Endothelial cell of umbilical vein (primary cell): ENCODE data around the gene VPS25. TPM values are rescaled to one million over a fixed set of nuclear protein-coding genes. Genes with fewer than 3 reads are reported as not detected.
A peak's percentile ranks its signal among the peaks of the same experiment; 100 is the strongest.

Experiments used
- BruUV-seq: library from RNA; stranded (reverse); fragments of 400-500 nt; replicated peaks from 2 replicates; lab custom pipeline; 2021; lab: Mats Ljungman, UMichigan
- CTCF ChIA-PET: fragments of 300-600, 350-600 bp; sonication (Branson Sonifier 250); formaldehyde crosslinking; loops from one replicate; lab custom pipeline; 2021; ENCODE audit warnings: antibody characterized with exemption, inconsistent platforms; lab: Charles Lee
- POLR2A ChIA-PET: fragments of 300-600, 350-600 bp; sonication (Branson Sonifier 250); formaldehyde crosslinking; loops from one replicate; lab custom pipeline; 2021; ENCODE audit warnings: antibody characterized with exemption, inconsistent platforms; lab: Charles Lee
- DNase-seq: peaks from one replicate; pipeline ENCODE4 v3.0.0-alpha.2; 2011; ENCODE audit warnings: low read depth, low spot score
- FAIRE-seq: peaks from 2 replicates; lab custom pipeline; 2011; peaks lifted over from hg19 to GRCh38; lab: Jason Lieb, UNC
- H2AFZ ChIP-seq: 2 replicates; pipeline ENCODE4 v1.6.0; 2012; ENCODE audit warnings: low read depth, low read length, control low read depth, inconsistent platforms
- H3K27ac ChIP-seq: 2 replicates; pipeline ENCODE4 v1.5.1; 2011; ENCODE audit warnings: low read depth, mild to moderate bottlenecking, control low read depth, low read length, moderate library complexity; ENCODE audit not compliant: insufficient read depth
- H3K27me3 ChIP-seq, 2 experiments: 2 replicates each; pipeline versions ENCODE4 v1.6.0 to v1.6.1; 2011; ENCODE audit warnings: low read length in 2 of 2, mixed read lengths in 1 of 2; ENCODE audit not compliant: control insufficient read depth in 2 of 2, insufficient read depth in 2 of 2
- H3K36me3 ChIP-seq, 2 experiments: 2 replicates in 1 of 2; 3 replicates in 1 of 2; pipeline ENCODE4 v1.5.1; 2011; ENCODE audit warnings: low read length in 2 of 2, mild to moderate bottlenecking in 1 of 2, moderate library complexity in 1 of 2; ENCODE audit not compliant: control insufficient read depth in 2 of 2, insufficient read depth in 2 of 2; ENCODE audit errors: extremely low read depth in 1 of 2
- H3K4me1 ChIP-seq: 3 replicates; pipeline ENCODE4 v1.5.1; 2011; ENCODE audit warnings: mild to moderate bottlenecking, low read length; ENCODE audit not compliant: control insufficient read depth, insufficient read depth; ENCODE audit errors: extremely low read depth
- H3K4me2 ChIP-seq: 2 replicates; pipeline ENCODE4 v1.6.1; 2011; ENCODE audit warnings: low read length, control low read depth, mixed read lengths; ENCODE audit not compliant: insufficient read depth
- H3K4me3 ChIP-seq, 3 experiments: fragments of 200-600 bp in 1 of 3; sonication (generic), shearing (Covaris generic) in 1 of 3; replicated peaks in 1 of 3; 2 replicates each; pipeline ENCODE4 v1.5.1; 2011 to 2016; ENCODE audit warnings: control low read depth in 3 of 3, low read length in 3 of 3, mild to moderate bottlenecking in 2 of 3, inconsistent platforms in 1 of 3, low read depth in 1 of 3, moderate library complexity in 1 of 3; ENCODE audit not compliant: insufficient read depth in 1 of 3
- H3K79me2 ChIP-seq: 2 replicates; pipeline ENCODE4 v1.6.0; 2012; ENCODE audit warnings: low read length, inconsistent platforms; ENCODE audit not compliant: control insufficient read depth, insufficient read depth
- H3K9ac ChIP-seq: replicated peaks from 2 replicates; pipeline ENCODE3; 2011; ENCODE audit warnings: low read length, control low read depth; ENCODE audit not compliant: insufficient read depth; ENCODE audit errors: extremely low read depth
- H3K9me1 ChIP-seq: replicated peaks from 3 replicates; pipeline ENCODE4 v1.6.0; 2011; ENCODE audit warnings: mild to moderate bottlenecking, low read length; ENCODE audit not compliant: control insufficient read depth, insufficient read depth; ENCODE audit errors: extremely low read depth
- H3K9me3 ChIP-seq: replicated peaks from 2 replicates; pipeline ENCODE4 v1.5.1; 2012; ENCODE audit warnings: low read length, inconsistent platforms; ENCODE audit not compliant: control insufficient read depth, insufficient read depth
- H4K20me1 ChIP-seq: replicated peaks from 2 replicates; pipeline ENCODE3; 2011; ENCODE audit warnings: mild to moderate bottlenecking, low read length; ENCODE audit not compliant: control insufficient read depth, insufficient read depth; ENCODE audit errors: extremely low read depth
- CTCF ChIP-seq, 2 donors: IDR thresholded peaks; 1 replicate in 1 of 2; 2 replicates in 1 of 2; pipeline ENCODE4 v1.5.1; 2011; ENCODE audit warnings: low read length in 2 of 2, mild to moderate bottlenecking in 2 of 2, moderate library complexity in 2 of 2, control low read depth in 1 of 2, inconsistent platforms in 1 of 2, low read depth in 1 of 2; ENCODE audit not compliant: insufficient read depth in 1 of 2; ENCODE audit errors: extremely low read depth in 1 of 2
- EZH2 ChIP-seq: IDR thresholded peaks from 2 replicates; pipeline ENCODE4 v1.6.1; 2012; ENCODE audit warnings: borderline replicate concordance, low read depth, mild to moderate bottlenecking, moderate library complexity, low read length, inconsistent platforms; ENCODE audit not compliant: severe bottlenecking
- FOS ChIP-seq: IDR thresholded peaks from 2 replicates; pipeline ENCODE4 v1.6.1; 2011; ENCODE audit warnings: mild to moderate bottlenecking, low read length, moderate library complexity, borderline replicate concordance; ENCODE audit not compliant: insufficient read depth
- GATA2 ChIP-seq: IDR thresholded peaks from 2 replicates; pipeline ENCODE4 v1.7.0; 2011; ENCODE audit warnings: low read depth, mild to moderate bottlenecking, moderate library complexity, mixed read lengths, low read length; ENCODE audit not compliant: insufficient read length, insufficient read depth
- JUN ChIP-seq: IDR thresholded peaks from 2 replicates; pipeline ENCODE4 v1.6.1; 2011; ENCODE audit warnings: borderline replicate concordance, low read depth; ENCODE audit not compliant: insufficient read length, insufficient read depth
- MYC ChIP-seq: IDR thresholded peaks from one replicate; pipeline ENCODE4 v1.6.1; 2011; ENCODE audit warnings: mild to moderate bottlenecking, low read depth, low read length
- POLR2A ChIP-seq: IDR thresholded peaks from 2 replicates; pipeline ENCODE4 v1.6.1; 2012; ENCODE audit warnings: low read depth, mild to moderate bottlenecking, control low read depth, low read length
- POLR2AphosphoS5 ChIP-seq: IDR thresholded peaks from 2 replicates; pipeline ENCODE4 v1.6.1; 2012; ENCODE audit warnings: low read depth, mild to moderate bottlenecking, control low read depth, low read length, moderate library complexity; ENCODE audit not compliant: insufficient read depth
- dilution Hi-C: fragments of 300-500 bp; cut with MboI; formaldehyde crosslinking; loops from one replicate; pipeline ENCODE4 v1.15.0; 2019; ENCODE audit warnings: low sequenced_read_pairs; ENCODE audit not compliant: extremely low pct_ligation_motif_present
- intact Hi-C: fragments of 100-400 bp; cut with micrococcal nuclease; formaldehyde crosslinking; loops from one replicate; pipeline ENCODE4 v1.10.0; 2022
- polyA plus RNA-seq, 4 experiments: library from polyadenylated mRNA; depleted of rRNA in 3 of 4; stranded (reverse) in 3 of 4; unstranded in 1 of 4; fragments of >200 nt; gene quantifications; 2 replicates each; pipeline versions ENCODE4 v1.2.1 to v1.2.3, GENCODE V29; 2011 to 2012; ENCODE audit warnings: missing spikeins in 1 of 4
- total RNA-seq: library from RNA; stranded (reverse); gene quantifications from 2 replicates; pipeline ENCODE4 v1.2.3, GENCODE V29; 2021
- TF ChIP-seq, protein P1 (sequence below): IDR thresholded peaks from 2 replicates; pipeline ENCODE4 v1.6.1; 2011; ENCODE audit not compliant: insufficient read depth, insufficient read length

VPS25 gene
- total and polyA plus RNA-seq, 2 donors (not counting 3 experiments of a cell fraction or from before 2014, with no cell fraction given): 45.0 to 86.8 TPM

- Histone ChIP-seq H3K4me2 (peak within 1 kb of the TSS; percentile 54), H3K27me3 (peaks cover 7 to 9% of the 10 kb centered on the region in 2 experiments), H3K79me2 (no peaks in the 10 kb centered on the region), H3K9ac (no peak within 1 kb of the TSS), H3K9me1 (no peaks in the 10 kb centered on the region), H3K4me3 (peak within 1 kb of the TSS in 2 of 3 experiments; percentile 18 to 48), H3K9me3 (no peaks in the 10 kb centered on the region), H2AFZ (peak within 1 kb of the TSS; percentile 53), H3K27ac (no peak within 1 kb of the TSS), H3K4me1 (peaks cover 43% of the 10 kb centered on the region), H3K36me3 (peaks cover 0 to 8% of the 10 kb centered on the region in 2 experiments), H4K20me1 (no peaks in the 10 kb centered on the region)
- POLR2A ChIA-PET: interaction anchor here (0.5 to 0.9 kb wide), 2 partner anchors 19 to 49 kb away, joined by 3 read pairs; partner anchors contain the start of gene RAMP2
- DNase-seq: peak; percentile 23
- TF ChIP-seq EZH2: peak; percentile 63
- TF ChIP-seq POLR2AphosphoS5: peak; percentile 54
- TF ChIP-seq GATA2: no peak
- peak; percentile 55 for TF ChIP-seq POLR2A
- TF ChIP-seq JUN: no peak
- no peak for TF ChIP-seq CTCF (IDR thresholded peaks at IDR 0.05; ENCODE audit: extremely low read depth in 1 of 2, insufficient read depth in 1 of 2, low read depth in 1 of 2, low read length in 2 of 2)
- no peak for TF ChIP-seq MYC
- TF ChIP-seq, protein P1, sequence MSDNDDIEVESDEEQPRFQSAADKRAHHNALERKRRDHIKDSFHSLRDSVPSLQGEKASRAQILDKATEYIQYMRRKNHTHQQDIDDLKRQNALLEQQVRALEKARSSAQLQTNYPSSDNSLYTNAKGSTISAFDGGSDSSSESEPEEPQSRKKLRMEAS: no peak
- no peak for TF ChIP-seq FOS
- intact Hi-C loops: loop anchor here (5.0 kb wide), 1 partner anchor 103 kb away; the partner anchor contains the start of gene PLEKHH3
- dilution Hi-C loops: no loop called here
- CTCF ChIA-PET: interaction anchor here (0.7 to 4.7 kb wide), 5 partner anchors 17 to 58 kb away, joined by 3 to 44 read pairs (median 3); partner anchors contain the start of gene BECN1
- BruUV-seq: no TSS peak
- no peak for FAIRE-seq
Observed at GRCh38 chr17:42779936-42780850, 6.9 kb downstream of the VPS25 start, which contains the start of gene WNK4. TSS of gene WNK4 (plus strand) at chr17:42780610. CDS start at chr17:42780699, 89 bp downstream.
